ENCODE data around the gene GPATCH1.
"Not testable (repeated sequence)": the region's sequence is repeated elsewhere in the genome, so short reads cannot be mapped to it uniquely, and the experiment has no call there.

GPATCH1 gene

DNA sequence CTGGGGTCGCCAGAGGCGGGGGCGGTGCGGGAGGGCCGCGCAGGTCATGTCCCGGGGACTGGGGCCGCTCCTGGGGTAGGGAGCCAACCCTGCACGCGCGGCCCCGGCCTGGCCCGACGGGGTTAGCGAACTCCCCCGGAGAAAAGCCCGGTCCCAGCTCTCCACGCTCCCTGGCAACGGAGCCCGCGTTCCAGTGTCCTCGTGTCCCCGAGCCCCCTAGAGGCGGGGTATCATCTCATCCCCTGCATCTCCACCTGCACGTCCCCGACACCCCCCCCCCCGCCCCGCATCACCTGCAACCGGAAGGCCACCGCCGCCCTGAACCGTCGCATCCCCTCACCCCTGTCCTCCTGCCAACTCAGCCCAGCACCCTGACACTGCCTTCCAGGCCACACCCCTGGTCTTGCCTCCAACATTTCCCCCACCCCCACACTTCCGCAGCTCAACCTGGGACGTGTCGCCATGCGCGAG lies 53.6 kb downstream of the GPATCH1 start:
- Histone ChIP-seq H2AFZ (ENCODE audit: low read length, unreplicated experiment) (no peak overlapping the region), H3K79me2 (ENCODE audit: control insufficient read depth, insufficient read depth, low read length, unreplicated experiment) (no peaks in the 10 kb centered on the region), H3K4me1 (ENCODE audit: control insufficient read depth, insufficient read depth, low read length, unreplicated experiment) (no peaks in the 10 kb centered on the region), H3K27ac (ENCODE audit: low read depth, low read length) (no peak overlapping the region), H3K27me3 (ENCODE audit: insufficient read depth, low read length) (no peaks in the 10 kb centered on the region), H3K36me3 (ENCODE audit: insufficient read depth, low read length) (no peaks in the 10 kb centered on the region), H3K4me3 (ENCODE audit: low read depth, low read length) (no peak overlapping the region)

DNA sequence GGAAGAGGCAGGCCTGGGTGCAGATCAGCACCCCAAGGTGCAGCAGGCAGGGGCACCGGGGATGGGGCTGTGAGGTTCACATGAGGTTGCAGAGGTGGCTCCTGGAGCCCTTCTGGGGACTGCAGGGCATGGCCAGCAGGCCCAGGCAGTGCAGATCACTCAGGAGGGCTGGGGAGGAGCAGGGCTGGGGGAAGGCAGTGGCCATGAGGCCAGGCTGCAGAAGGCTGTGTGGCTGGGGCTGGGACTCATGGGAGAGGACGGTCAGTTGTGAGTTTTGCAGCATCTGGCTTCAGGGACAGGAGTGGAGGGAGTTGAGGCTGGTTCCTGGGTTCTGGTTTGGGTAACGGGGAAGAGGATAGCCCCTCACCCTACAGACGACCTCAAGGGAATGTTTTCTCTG lies 58.2 kb downstream of the GPATCH1 start:
- Histone ChIP-seq H3K79me2 (ENCODE audit: control insufficient read depth, insufficient read depth, low read length, unreplicated experiment) (no peaks in the 10 kb centered on the region), H3K27ac (ENCODE audit: low read depth, low read length) (no peak overlapping the region), H2AFZ (ENCODE audit: low read length, unreplicated experiment) (no peak overlapping the region), H3K27me3 (ENCODE audit: insufficient read depth, low read length) (no peaks in the 10 kb centered on the region), H3K36me3 (ENCODE audit: insufficient read depth, low read length) (no peaks in the 10 kb centered on the region), H3K4me3 (ENCODE audit: low read depth, low read length) (no peak overlapping the region), H3K4me1 (ENCODE audit: control insufficient read depth, insufficient read depth, low read length, unreplicated experiment) (no peaks in the 10 kb centered on the region)

DNA sequence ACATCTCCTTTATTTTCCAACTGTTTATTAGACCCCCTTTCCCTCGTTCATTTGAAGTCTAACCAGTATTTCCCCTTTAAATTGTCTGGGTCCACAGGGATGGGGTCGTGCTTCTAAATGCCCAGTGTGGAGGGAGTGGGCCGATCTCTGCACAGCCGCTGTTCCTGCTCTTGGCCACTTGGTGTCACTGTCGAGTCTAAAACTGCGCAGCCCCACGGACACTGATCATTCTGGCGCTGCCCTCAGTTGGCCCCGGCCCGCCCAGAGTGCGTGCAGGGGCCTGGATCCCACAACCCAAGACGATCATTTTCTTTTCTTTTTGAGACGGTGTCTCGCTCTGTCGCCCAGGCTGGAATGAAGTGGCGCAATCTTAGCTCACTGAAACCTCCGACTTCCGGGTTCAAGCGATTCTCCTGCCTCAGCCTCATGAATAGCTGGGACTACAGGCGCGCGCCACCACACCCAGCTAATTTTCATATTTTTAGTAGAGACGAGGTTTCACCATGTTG lies 63.0 kb downstream of the GPATCH1 start:
- H3K27ac ChIP-seq (ENCODE audit: low read depth, low read length), result no peak overlapping the region
- no peaks in the 10 kb centered on the region for H3K79me2 ChIP-seq (ENCODE audit: control insufficient read depth, insufficient read depth, low read length, unreplicated experiment)
- H3K4me1 ChIP-seq (ENCODE audit: control insufficient read depth, insufficient read depth, low read length, unreplicated experiment), result no peaks in the 10 kb centered on the region
- no peaks in the 10 kb centered on the region for H3K36me3 ChIP-seq (ENCODE audit: insufficient read depth, low read length)
- no peak overlapping the region for H2AFZ ChIP-seq (ENCODE audit: low read length, unreplicated experiment)
- H3K27me3 ChIP-seq (ENCODE audit: insufficient read depth, low read length), result no peaks in the 10 kb centered on the region
- H3K4me3 ChIP-seq (ENCODE audit: low read depth, low read length), result peak overlapping the region; percentile 13; the same call in 1 of the 2 replicates

DNA sequence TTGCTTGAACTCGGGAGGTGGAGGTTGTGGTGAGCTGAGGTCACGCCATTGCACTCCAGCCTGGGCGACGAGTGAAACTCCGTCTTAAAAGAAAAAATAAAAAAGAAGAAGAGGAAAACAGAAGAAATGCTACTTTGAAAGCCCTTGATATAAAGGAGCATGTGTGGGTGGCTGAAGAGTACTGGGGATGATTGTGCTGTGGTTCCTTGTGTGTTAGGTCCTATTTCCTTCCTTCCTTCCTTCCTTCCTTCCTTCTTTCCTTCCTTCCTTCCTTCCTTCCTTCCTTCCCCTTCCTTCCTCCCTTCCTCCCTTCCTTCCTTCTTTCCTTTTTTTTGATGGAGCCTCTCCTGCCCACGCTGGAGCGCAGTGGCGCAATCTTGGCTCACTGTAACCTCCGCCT lies 65.2 kb downstream of the GPATCH1 start:
- Histone ChIP-seq H3K4me1 (ENCODE audit: control insufficient read depth, insufficient read depth, low read length, unreplicated experiment) (no peaks in the 10 kb centered on the region), H3K4me3 (ENCODE audit: low read depth, low read length) (no peak overlapping the region), H3K27me3 (ENCODE audit: insufficient read depth, low read length) (no peaks in the 10 kb centered on the region), H3K36me3 (ENCODE audit: insufficient read depth, low read length) (no peaks in the 10 kb centered on the region), H3K27ac (ENCODE audit: low read depth, low read length) (no peak overlapping the region), H3K79me2 (ENCODE audit: control insufficient read depth, insufficient read depth, low read length, unreplicated experiment) (no peaks in the 10 kb centered on the region), H2AFZ (ENCODE audit: low read length, unreplicated experiment) (no peak overlapping the region)

DNA sequence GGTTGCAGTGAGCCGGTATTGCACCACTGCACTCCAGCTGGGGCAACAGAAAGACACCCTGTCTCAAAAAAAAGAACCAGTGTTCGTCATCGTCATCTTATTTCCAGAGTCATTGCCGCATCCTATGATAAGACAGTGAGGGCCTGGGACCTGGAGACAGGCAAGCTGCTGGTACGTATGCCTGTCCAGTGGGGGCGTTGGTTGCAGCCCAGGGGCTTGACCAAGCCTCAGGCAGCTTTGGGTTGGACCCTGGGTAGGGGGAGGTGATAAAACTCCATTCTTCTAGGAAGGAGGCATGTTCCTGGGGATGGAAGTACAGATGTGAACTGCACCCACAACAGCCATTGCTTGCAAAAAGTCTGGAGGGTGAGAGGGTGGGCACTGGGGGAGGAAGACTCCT lies 66.6 kb downstream of the GPATCH1 start:
- no peak overlapping the region for H2AFZ ChIP-seq (ENCODE audit: low read length, unreplicated experiment)
- H3K79me2 ChIP-seq (ENCODE audit: control insufficient read depth, insufficient read depth, low read length, unreplicated experiment), result no peaks in the 10 kb centered on the region
- no peaks in the 10 kb centered on the region for H3K27me3 ChIP-seq (ENCODE audit: insufficient read depth, low read length)
- no peaks in the 10 kb centered on the region for H3K4me1 ChIP-seq (ENCODE audit: control insufficient read depth, insufficient read depth, low read length, unreplicated experiment)
- H3K27ac ChIP-seq (ENCODE audit: low read depth, low read length), result no peak overlapping the region
- no peak overlapping the region for H3K4me3 ChIP-seq (ENCODE audit: low read depth, low read length)
- no peaks in the 10 kb centered on the region for H3K36me3 ChIP-seq (ENCODE audit: insufficient read depth, low read length)

DNA sequence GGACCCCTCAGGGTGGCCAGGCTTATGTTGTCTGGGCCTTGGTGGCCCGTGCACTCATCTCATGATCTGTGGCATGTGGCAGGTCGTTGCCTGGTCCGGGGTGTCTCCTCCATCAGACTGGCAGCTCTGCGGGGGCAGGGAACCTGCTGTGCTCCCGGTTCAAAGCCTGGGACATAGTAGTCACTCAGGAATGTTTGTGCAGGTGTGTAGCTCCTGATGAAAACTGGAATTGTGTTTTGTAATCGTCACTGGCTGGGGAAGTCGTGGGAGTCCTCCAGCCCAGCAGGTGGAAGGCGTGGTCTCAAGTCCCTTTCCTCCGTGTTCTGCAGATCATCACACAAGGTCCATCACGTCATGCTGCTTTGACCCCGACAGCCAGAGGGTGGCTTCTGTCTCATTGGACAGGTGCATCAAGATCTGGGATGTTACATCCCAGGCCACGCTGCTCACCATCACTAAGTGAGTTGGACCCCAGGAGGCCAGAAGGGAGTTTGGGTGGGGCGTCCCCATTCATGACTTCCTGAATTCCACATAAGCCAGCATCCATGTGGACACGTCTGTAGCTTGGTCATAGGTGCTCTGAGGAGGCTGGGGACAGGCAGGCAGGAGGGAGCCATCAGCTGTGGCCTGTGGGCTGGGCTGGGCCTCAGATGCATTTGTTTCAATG lies 70.0 kb downstream of the GPATCH1 start:
- Histone ChIP-seq H3K4me1 (ENCODE audit: control insufficient read depth, insufficient read depth, low read length, unreplicated experiment) (no peaks in the 10 kb centered on the region), H3K27me3 (ENCODE audit: insufficient read depth, low read length) (no peaks in the 10 kb centered on the region), H3K4me3 (ENCODE audit: low read depth, low read length) (no peak overlapping the region)

DNA sequence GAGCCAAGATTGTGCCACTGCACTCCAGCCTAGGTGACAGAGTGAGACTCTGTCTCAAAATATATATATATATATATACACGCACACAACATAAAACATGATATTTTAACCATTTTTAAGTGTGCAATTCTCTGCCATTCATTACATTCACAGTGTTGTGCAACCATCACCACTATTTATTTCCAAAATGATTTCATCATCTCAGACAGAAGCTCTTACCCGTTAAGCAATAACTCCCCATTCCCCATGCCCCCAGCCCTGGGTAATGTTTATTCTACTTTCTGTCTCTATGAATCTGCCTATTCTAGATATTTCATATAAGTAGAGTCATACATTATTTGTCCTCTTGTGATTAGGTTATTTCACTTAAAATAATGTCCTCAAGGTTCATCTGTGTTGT lies 71.2 kb downstream of the GPATCH1 start:
- no peak overlapping the region for H3K27ac ChIP-seq (ENCODE audit: low read depth, low read length)
- no peaks in the 10 kb centered on the region for H3K36me3 ChIP-seq (ENCODE audit: insufficient read depth, low read length)
- no peaks in the 10 kb centered on the region for H3K4me1 ChIP-seq (ENCODE audit: control insufficient read depth, insufficient read depth, low read length, unreplicated experiment)
- no peaks in the 10 kb centered on the region for H3K79me2 ChIP-seq (ENCODE audit: control insufficient read depth, insufficient read depth, low read length, unreplicated experiment)
- H3K27me3 ChIP-seq (ENCODE audit: insufficient read depth, low read length), result no peaks in the 10 kb centered on the region
- H2AFZ ChIP-seq (ENCODE audit: low read length, unreplicated experiment), result no peak overlapping the region
- no peak overlapping the region for H3K4me3 ChIP-seq (ENCODE audit: low read depth, low read length)

More for the DNA sequence above, 70.0 kb downstream of the GPATCH1 start:
- H3K79me2 ChIP-seq (ENCODE audit: control insufficient read depth, insufficient read depth, low read length, unreplicated experiment), result no peaks in the 10 kb centered on the region
- no peak overlapping the region for H2AFZ ChIP-seq (ENCODE audit: low read length, unreplicated experiment)
- H3K27ac ChIP-seq (ENCODE audit: low read depth, low read length), result no peak overlapping the region
- H3K36me3 ChIP-seq (ENCODE audit: insufficient read depth, low read length), result no peaks in the 10 kb centered on the region

DNA sequence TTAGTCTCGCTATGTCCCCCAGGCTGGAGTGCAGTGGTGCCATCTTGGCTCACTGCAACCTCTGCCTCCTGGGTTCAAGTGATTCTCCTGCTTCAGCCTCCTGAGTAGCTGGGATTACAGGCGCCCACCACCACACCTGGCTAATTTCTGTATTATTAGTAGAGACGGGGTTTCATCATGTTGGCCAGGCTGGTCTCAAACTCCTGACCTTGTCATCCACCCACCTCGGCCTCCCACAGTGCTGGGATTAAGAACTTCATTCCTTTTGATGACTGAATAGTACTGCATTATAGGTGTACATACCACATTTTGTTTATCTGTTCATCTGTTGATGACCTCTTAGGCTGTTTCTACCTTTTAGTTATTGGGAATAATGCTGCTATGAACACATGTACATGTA lies 71.6 kb downstream of the GPATCH1 start:
- H3K27ac ChIP-seq (ENCODE audit: low read depth, low read length); H3K79me2 ChIP-seq (ENCODE audit: control insufficient read depth, insufficient read depth, low read length, unreplicated experiment); H2AFZ ChIP-seq (ENCODE audit: low read length, unreplicated experiment); H3K27me3 ChIP-seq (ENCODE audit: insufficient read depth, low read length); H3K4me3 ChIP-seq (ENCODE audit: low read depth, low read length); H3K36me3 ChIP-seq (ENCODE audit: insufficient read depth, low read length); H3K4me1 ChIP-seq (ENCODE audit: control insufficient read depth, insufficient read depth, low read length, unreplicated experiment): not testable (repeated sequence)

DNA sequence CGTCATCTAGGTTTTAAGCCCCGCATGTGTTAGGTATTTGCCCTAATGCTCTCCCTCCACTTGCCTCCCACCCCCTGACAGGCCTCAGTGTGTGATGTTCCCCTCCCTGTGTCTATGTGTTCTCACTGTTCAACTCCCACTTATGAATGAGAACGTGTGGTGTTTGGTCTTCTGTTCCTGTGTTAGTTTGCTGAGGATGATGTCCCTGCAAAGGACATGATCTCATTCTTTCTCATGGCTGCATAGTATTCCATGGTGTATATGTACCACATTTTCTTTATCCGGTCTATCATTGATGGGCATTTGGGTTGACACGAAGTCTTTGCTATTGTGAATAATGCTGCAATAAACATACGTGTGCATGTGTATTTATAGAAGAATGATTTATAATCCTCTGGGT lies 73.3 kb downstream of the GPATCH1 start:
- not testable (repeated sequence) for H3K4me1 ChIP-seq (ENCODE audit: control insufficient read depth, insufficient read depth, low read length, unreplicated experiment); H3K36me3 ChIP-seq (ENCODE audit: insufficient read depth, low read length); H3K79me2 ChIP-seq (ENCODE audit: control insufficient read depth, insufficient read depth, low read length, unreplicated experiment); H3K27ac ChIP-seq (ENCODE audit: low read depth, low read length); H2AFZ ChIP-seq (ENCODE audit: low read length, unreplicated experiment); H3K27me3 ChIP-seq (ENCODE audit: insufficient read depth, low read length); H3K4me3 ChIP-seq (ENCODE audit: low read depth, low read length)

DNA sequence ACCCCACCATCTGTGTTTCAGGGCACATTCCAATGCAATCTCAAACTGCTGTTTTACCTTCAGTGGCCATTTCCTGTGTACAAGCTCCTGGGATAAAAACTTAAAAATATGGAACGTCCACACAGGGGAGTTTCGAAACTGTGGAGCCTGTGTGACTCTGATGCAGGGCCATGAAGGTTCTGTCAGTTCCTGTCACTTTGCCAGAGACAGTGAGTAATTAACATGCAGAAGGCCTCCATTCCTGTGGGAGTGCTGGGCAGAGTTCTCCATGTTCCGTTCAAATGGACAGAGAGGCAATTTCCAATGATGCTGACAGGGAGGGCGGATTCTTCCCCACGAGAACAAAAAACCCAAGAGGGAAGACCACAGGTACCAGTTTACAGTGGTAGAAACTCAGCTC lies 75.4 kb downstream of the GPATCH1 start:
- H3K36me3 ChIP-seq (ENCODE audit: insufficient read depth, low read length), result no peaks in the 10 kb centered on the region
- H3K4me1 ChIP-seq (ENCODE audit: control insufficient read depth, insufficient read depth, low read length, unreplicated experiment), result no peaks in the 10 kb centered on the region
- H2AFZ ChIP-seq (ENCODE audit: low read length, unreplicated experiment), result no peak overlapping the region
- no peaks in the 10 kb centered on the region for H3K79me2 ChIP-seq (ENCODE audit: control insufficient read depth, insufficient read depth, low read length, unreplicated experiment)
- no peaks in the 10 kb centered on the region for H3K27me3 ChIP-seq (ENCODE audit: insufficient read depth, low read length)
- H3K27ac ChIP-seq (ENCODE audit: low read depth, low read length), result no peak overlapping the region
- H3K4me3 ChIP-seq (ENCODE audit: low read depth, low read length), result no peak overlapping the region

DNA sequence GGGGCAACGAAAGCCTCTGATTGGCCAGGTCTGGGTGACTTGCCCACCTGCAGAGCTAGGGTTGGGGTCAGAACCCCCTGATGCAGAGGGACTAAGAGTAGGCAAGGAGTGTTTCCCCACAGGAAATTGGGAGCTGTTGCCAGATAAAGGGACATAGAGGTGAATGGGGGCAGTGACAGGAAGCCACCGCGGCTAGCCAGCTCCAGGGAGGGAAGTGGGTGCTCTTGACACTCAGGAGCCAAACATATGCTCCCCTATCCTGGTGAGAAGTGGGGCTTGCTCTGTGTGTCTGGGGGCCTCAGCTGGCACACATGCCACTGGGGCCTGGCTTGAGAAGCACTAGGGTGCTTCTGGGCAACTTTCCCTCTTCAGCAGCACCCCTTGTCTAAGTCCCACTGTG lies 76.9 kb downstream of the GPATCH1 start:
- Histone ChIP-seq H3K4me3 (ENCODE audit: low read depth, low read length) (no peak overlapping the region), H3K36me3 (ENCODE audit: insufficient read depth, low read length) (no peaks in the 10 kb centered on the region)

More for the DNA sequence above, 76.9 kb downstream of the GPATCH1 start:
- Histone ChIP-seq H2AFZ (ENCODE audit: low read length, unreplicated experiment) (no peak overlapping the region), H3K4me1 (ENCODE audit: control insufficient read depth, insufficient read depth, low read length, unreplicated experiment) (no peaks in the 10 kb centered on the region), H3K27me3 (ENCODE audit: insufficient read depth, low read length) (no peaks in the 10 kb centered on the region), H3K79me2 (ENCODE audit: control insufficient read depth, insufficient read depth, low read length, unreplicated experiment) (no peaks in the 10 kb centered on the region), H3K27ac (ENCODE audit: low read depth, low read length) (no peak overlapping the region)

Measured in ACC112 (cell line).